Measurements from ENCODE around the gene SHC1.

SHC1 gene, protein sequence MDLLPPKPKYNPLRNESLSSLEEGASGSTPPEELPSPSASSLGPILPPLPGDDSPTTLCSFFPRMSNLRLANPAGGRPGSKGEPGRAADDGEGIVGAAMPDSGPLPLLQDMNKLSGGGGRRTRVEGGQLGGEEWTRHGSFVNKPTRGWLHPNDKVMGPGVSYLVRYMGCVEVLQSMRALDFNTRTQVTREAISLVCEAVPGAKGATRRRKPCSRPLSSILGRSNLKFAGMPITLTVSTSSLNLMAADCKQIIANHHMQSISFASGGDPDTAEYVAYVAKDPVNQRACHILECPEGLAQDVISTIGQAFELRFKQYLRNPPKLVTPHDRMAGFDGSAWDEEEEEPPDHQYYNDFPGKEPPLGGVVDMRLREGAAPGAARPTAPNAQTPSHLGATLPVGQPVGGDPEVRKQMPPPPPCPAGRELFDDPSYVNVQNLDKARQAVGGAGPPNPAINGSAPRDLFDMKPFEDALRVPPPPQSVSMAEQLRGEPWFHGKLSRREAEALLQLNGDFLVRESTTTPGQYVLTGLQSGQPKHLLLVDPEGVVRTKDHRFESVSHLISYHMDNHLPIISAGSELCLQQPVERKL

DNA sequence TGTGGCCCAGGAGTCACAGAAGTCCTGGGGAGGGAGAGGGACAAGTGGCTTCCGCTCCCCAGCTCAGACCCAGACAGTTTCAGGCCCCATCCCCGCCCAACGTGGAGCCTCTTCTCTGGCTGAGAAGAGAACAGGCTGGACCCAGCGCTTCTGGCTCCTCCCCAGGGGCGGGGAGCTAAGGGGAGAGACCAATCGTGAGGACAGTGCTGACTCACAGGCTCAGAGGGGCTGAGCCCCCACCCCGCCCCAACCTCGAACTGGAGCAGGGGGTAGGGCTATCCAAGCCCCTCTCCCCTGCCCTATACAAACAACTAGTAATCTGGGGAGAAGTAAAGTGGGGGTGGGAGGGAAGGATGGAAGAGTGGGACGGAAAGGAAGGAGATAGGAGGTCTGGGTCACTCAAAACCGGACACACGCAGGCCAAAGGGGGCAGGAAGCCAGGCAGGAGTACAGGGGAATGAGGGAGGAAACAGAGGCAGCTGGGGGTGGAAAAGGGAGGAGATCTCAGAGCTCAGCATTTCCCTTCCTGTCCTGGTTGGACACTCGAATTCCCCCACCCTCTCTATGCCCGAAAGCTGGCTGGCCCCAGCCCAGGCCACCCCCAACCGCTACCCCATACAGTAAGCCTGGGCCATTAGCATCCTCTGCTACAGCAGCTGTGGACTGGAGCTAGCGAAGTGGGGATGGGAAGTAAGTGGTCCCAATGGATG is at the start of gene SHC1:
Gene SHC1, minus strand, starts transcription at position 117 of the 710 bp plus-strand sequence. CDS start 221 bp downstream, outside the sequence.
- DNase-seq = peak; percentile 85

DNA sequence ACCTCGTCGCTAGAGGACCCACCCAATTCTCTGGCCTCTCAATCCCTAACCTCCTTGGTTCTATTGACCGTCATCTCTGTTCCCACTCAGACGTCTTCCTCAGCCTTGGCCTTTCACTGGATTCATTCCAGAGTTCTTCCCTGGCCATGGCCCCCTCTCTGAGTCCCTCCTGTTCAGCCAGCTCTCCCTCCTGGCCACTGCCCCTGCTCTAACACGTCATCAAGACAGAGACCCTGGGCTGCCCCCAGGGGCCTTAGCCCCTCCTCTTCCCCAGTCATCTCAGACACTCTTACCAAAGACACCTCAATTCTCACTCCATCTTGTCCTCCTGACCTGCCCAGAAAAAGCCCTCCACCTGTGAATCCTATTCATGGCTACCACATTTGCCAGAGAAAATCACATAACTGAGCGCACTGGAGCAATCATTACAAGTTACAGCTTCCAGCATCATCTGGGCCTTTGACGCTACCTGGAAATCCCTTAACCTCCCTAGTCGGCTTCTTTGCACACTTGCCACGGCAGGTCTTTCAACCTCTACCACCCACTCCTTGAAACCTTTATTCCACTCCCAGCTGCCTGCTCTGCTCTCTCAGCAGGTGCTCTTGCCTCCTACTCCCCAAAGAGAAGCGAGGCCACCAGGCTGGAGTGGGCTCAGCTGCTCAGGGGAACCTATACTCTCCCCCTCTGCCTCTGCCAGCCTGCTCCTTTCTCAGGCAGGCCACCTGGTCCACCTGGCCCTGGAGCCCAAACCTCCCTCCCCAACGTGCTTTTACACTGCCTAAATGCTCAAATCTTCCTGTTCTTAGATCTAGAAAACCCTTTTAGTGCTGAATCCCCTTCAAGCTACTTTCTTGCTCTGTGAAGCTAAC is 49.1 kb upstream of the SHC1 start:
- DNase-seq = no peak

DNA sequence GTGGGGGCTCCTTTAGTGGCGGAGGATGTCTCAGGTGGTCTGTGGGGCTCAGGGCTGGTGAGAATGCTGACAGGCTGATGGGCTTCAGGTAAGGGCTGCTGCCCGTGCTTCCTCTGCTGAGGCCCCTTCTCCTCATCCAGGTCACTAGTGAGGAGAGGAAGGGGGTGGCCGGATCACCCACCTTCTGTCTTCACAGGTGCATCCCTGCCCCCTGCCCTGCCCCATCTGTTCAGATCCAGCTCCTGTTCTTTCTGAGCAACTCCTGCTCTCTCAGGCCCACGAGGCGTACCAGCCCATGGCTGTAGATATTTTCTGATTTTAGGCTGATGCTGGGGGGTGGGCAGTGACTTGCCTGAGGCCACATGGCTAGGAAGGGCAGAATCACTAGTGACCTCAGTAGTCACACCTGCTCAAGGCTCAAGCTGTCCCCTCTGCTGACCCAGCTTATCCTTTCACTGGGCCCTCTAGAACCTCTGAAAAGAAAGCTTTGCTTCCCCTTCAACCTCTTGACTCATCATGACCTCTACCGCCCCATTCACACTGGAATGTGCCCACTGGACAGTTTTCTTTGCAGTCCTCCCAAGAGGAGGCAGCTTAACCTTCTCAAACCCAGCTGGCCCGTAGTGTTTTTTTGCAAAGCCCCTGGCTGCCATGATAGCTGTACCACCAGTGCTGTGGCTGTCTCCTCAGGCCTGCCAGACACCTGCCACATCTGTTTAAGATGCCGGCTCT is 48.2 kb upstream of the SHC1 start:
- DNase-seq = no peak

DNA sequence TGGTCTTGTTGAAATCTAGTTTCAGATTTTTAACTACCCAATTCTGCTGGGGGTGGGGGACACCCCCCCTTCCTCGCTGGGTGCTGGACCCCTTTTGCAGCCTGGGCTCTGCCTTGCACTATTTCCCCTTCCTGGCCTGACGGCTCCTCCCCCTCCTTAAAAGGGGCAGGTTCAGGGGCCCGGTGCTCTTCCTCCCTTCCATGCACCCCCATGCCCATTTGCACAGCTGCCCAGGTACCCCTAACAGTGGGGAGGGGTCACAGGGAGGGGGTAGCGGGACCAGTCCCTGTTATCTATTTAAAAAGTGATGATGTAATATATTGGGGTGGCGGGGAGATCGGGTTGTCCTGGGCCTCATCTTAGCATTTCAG is 47.4 kb upstream of the SHC1 start:
- DNase-seq = no peak

DNA sequence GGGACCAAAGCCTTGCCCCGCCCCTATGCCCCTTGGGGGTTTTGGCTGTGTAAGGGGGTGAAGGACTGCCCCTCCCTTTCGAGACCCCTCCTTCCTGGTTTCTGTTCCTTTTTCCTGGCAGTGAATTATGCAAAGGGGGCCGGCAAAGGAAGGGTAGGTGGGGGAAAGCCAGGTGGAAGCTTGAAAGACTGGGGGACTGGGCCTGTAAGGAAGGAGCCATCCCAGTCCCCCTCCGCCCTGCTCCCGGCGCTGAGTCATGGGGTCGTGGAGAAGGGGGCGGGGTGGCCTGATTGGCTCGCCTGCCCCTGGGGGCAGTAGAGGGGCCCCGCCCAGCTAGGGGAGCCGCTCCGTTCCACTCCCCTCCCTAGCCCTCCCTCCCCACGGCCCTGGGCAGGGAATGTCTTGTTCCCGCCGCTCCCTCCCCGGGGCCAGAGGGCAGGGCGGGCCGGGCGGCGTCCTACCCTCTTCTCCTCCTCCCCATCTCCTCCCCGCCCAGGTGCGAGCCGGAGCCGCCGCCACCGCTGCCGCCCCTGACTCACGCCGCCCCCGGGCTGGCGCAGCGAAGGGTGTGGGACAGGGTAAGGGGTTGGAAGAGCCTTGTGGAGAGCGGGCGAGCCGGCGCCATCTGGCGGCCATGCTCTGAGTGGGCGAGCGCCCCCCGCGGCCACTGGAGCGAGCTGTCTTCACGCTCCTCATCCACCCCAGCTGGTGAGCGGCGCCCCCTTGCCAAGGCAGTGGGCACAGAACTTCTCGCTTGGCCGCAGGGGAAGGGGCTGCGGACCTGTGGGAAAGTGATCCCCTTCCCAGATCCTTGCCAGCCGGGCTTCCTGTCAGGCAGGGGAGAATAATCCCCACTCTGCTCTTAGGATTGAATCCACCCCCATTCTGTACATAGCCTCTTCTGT is 46.7 kb upstream of the SHC1 start:
- DNase-seq = peak; percentile 86

DNA sequence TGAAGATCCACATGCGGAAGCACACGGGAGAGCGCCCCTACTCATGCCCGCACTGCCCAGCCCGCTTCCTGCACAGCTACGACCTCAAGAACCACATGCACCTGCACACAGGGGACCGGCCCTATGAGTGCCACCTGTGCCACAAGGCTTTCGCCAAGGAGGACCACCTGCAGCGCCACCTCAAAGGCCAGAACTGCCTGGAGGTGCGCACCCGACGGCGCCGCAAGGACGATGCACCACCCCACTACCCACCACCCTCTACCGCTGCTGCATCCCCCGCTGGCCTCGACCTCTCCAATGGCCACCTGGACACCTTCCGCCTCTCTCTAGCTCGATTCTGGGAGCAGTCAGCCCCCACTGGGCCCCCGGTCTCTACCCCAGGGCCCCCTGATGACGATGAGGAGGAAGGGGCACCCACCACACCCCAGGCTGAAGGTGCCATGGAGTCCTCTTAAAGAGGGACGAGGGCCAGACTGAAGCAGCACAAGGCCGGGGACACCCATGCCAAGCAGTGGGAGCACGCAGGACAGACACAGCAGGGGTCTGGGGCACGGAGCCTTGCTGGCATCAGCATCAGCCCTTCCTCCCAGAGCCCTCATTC is 45.8 kb upstream of the SHC1 start:
- no peak for DNase-seq

DNA sequence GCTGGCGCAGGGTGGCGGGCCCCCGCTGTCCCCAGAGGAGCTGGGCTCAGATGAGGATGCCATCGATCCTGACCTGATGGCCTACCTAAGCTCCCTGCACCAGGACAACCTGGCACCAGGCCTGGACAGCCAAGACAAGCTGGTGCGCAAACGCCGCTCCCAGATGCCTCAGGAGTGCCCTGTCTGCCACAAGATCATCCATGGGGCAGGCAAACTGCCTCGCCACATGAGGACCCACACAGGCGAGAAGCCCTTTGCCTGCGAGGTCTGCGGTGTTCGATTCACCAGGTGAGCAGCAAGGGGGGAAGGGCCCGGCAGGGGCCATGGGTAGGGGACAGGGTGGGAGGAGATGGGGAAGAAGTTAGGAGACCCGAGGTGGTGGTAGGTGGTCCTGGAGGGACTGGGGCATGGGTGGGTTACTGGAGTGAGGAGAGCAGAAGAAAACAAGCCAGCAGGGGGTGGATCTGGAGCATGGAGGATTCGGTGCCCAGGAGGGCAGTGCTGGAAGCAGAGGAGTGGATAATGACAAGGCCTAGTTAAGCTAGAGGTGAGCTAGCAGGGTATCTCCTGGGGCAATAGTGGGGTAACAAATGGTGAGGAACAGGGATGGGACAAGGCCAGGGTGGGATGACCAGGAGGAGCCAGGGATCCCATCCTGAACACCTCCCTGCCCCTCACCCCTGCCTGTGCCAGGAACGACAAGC is 45.1 kb upstream of the SHC1 start:
- DNase-seq = no peak

DNA sequence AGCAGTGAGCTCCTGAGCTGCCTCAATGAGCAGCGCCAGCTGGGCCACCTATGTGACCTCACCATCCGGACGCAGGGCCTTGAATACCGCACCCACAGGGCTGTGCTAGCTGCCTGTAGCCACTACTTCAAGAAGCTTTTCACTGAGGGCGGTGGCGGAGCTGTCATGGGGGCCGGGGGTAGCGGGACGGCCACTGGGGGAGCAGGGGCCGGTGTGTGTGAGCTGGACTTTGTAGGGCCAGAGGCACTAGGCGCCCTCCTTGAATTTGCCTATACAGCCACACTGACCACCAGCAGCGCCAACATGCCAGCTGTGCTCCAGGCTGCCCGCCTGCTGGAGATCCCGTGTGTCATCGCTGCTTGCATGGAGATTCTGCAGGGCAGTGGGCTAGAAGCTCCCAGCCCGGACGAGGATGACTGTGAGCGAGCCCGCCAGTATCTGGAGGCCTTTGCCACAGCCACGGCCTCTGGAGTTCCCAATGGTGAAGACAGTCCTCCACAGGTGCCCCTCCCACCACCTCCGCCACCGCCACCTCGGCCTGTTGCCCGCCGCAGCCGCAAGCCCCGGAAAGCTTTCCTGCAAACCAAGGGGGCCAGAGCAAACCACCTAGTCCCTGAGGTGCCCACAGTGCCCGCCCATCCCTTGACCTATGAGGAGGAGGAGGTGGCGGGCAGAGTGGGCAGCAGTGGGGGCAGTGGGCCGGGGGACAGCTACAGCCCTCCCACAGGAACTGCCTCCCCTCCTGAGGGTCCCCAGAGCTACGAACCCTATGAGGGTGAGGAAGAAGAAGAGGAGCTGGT is 44.4 kb upstream of the SHC1 start:
- no peak for DNase-seq

DNA sequence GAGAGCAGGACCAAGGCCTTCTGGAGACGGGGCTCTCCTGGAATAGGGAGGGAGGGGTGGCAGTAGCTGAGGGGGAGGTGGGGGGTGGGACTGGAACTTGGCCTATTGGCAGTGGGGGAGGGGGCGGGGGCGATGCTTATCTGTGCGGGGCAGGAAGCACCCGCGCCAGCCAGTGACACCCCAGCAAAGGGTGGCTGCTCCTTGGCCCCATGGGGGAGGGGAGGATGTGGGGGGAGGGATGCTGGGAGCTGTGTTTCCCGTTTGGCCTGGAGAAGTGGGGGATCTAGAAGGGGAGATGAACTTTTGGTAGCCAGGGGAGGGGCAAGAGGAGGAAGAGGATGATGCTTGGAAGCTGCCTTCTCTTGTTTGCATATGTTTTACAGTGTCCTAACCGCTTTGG is 43.1 kb upstream of the SHC1 start:
- no peak for DNase-seq

DNA sequence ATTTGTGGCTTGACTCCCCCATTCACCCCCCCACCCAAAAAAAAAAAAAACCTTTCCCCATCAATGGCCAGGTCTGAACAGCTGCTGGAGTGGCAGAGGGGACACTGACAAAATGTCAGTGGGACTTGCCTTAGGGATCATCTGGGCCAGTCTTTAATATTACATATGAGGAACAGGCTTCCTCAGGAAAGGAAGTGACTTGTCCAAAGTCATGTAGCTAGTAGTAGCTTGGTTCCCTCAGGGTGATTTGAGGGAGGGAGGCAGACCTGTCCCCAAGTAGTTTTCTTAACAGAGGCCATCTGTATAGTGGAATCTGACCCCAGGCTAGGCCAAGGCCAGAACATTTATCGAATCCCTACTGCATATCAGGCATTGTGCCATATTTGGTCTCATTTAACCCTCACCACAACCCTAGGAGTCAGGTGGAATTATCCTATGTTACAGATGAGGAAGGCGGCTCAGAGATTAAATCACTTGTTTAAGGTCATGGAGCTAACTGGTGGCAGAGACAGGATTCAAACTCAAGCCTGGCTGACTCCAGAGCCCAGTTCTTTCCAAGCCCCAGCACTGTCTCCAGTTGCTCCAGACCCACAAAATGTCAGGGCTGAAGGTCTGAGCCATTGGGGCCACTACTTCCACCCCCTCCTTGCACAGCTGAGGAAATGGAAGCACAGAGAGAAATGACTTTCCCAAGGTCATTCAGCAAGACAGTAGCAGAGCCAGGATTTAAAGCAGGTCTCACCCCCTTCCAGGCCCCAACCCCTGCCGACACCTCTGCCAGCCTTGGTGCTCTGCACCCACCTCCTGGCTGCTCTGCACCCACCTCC is 42.4 kb upstream of the SHC1 start:
- DNase-seq = no peak

DNA sequence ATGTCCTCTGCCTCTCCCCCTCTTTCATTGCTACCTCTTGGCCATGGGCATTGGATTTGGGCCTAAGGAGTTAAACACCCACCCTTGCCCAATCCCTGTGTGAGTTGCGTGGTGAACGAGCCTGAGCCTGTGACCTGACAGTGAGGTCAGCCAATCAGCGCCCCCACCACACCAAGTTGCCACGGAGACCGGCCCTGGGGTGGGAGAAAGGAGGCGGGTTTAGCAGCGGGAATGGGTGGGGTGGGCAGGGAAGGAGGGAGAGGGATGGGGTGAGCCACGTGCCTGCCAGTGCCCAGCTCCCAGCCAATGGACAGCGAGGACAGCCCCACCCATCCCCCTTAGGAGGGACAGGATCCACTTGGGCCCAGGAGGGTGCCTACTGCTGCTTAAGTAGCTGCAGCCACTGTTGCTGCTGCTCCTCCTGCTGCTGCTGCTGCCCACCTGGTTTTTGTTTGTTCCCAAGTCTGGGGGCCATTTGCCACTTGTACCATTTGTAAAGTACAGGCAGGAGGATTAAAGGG is 41.5 kb upstream of the SHC1 start:
- DNase-seq = peak; percentile 90

DNA sequence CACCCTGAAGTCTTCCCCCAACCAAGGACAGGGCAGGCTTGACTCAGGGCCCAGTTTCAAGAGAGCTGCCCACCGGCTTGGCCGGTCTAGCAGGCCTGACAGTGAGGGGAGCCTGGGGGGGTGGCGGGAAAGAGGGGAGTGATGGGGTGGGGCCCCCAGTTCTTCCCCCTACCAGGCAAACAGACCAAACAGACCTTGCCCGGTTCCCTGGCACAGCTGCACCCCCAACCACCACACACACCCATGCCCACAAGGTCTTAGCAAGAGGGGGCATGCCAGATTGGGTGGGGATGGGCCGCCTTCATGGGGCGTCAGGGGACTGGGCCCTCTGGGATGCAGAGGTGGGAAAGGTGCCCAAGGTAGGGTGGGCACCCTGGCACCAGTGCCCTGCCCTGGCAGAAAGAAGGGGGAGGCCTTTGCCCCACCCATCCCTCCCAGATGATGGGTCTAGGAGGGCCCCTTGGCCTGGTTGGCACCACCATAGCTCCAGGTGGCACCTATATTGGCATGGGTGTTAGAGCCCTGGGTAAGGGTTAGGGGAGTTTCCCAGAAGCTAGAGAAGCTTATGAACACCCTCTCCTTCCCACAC is 41.0 kb upstream of the SHC1 start:
- no peak for DNase-seq

DNA sequence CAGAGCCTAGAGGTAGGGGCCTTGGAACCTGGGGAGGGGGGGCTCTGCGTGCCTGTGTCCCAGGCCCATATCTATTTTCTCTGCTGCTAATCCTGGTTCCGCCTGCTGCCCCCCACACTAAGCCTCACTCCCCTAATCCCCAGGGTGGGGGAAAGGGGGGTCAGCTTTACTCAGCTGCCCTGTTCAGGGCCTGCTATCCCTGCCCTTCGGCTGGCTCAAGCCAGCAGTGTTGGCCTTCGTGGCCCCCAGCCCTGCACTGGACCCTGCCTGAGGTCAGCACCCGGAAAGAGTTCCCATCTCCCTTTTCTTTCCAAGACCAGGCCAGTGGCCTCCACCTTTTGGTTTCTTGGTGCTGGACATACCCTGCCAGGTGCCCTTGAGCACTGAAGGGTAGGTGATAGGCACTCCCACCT is 40.5 kb upstream of the SHC1 start:
- no peak for DNase-seq

DNA sequence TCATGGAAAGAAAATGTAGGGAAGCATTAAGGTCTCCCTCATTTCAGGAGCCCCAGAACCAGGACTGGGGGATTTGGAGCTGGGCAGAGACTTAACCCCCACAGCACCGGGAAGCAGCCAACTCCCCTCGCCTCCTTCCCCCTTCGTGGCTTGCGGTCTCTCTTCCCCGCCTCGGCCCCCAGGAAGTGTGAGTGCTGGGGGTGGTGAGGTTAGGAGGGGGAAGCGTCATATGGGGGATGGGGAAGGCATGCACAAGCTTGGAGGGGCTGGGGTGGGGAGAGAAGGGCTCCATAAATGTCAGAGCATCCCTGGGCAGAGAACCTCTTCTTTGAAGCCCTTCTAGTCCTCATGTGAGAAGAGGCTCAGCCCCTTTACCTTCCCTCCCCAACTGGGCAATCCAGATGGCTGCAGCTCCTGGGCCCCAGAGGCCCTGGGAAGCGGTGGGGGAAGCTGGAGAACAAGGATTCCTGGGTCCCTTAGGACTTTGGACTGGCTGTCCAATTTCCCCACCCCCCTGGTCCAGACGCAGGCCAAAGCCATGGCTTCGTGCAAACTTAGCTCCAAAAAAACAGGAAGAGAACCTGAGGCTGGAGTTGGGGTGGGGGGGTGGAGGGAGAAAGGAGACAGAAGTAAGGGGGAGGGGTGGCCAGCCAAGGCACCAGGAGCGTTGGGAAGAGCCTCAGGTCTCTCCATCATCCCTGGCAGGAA is 39.8 kb upstream of the SHC1 start:
- no peak for DNase-seq

DNA sequence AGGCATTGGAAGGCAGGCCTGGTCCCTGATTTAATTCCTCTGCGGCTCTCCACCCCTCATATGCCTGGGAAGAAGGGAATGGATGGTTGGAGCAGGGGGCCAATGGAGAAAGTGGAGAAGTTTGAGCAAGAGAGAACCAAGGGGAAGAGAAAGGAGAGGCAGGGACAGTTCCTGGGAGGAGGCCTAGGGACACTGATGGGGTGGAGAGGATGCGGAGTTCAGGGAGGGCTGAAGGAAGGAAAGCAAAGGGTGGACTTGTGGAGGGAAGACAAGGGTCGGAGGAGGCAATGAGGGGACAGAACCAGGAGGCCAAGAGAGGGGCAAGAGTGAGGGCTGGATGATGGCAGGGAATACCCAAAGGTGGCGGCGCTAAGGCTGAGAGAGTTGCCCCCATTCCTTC is 39.2 kb upstream of the SHC1 start:
- no peak for DNase-seq

DNA sequence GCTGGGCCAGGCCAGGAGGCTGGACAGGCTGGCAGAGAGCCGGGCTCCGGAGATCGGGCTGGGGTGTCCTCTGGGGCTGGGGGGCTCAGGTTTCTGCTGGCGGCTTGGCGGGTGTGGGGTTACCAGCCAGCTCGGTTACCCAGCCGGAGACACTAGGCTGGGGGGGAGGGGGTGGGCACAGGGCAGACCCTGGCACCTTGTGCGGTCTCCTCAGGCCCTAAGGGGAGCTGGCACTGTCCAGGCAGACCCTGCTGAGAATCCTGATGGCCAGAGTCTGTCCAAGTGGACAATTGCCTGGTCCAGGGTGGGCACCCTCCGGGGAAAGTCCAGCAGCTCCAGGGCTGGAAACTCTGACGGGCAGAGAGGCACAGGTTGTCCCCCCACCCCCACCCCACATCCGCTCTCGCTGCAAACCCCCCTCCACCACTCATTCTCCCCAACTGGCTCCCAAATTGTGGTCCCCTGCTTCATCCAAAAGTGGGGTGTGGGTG is 38.7 kb upstream of the SHC1 start:
- no peak for DNase-seq

Measured in NCI-H2227 treated with DMSO at 0.1 percent for 48 hours (cell line).